Measurements from ENCODE around the gene BRINP3. TPM values are rescaled to one million over a fixed set of nuclear protein-coding genes. Genes with fewer than 3 reads are reported as not detected.
A peak's percentile ranks its signal among the peaks of the same experiment; 100 is the strongest.

The BRINP3 gene
- total RNA-seq, 1 donor from 2014 or later: 6.6 TPM

GRCh38 chr1:190373705-190374336, 103.8 kb downstream of the BRINP3 start:
- H3K4me1 Mint-ChIP-seq (ENCODE audit: unreplicated experiment): no peaks in the 10 kb centered on the region
- no peak overlapping the region for H3K4me3 Mint-ChIP-seq
- no peaks in the 10 kb centered on the region for H3K27me3 Mint-ChIP-seq
- H3K27ac Mint-ChIP-seq: no peak overlapping the region
- no peaks in the 10 kb centered on the region for H3K36me3 Mint-ChIP-seq
- peak; percentile 73 for TF ChIP-seq CTCF (conservative IDR thresholded peaks at IDR 0.05)
- no peaks in the 10 kb centered on the region for H3K9me3 Mint-ChIP-seq
- no peak for DNase-seq (ENCODE audit: extremely low spot score, unreplicated experiment)

GRCh38 chr1:190367200-190367599, 110.5 kb downstream of the BRINP3 start:
- no peaks in the 10 kb centered on the region for H3K27me3 Mint-ChIP-seq
- no peak for DNase-seq (ENCODE audit: extremely low spot score, unreplicated experiment)

GRCh38 chr1:190365283-190365682, 112.4 kb downstream of the BRINP3 start:
- no peak overlapping the region for H3K27ac Mint-ChIP-seq
- peaks cover 7% of the 10 kb centered on the region for H3K36me3 Mint-ChIP-seq
- DNase-seq (ENCODE audit: extremely low spot score, unreplicated experiment): no peak
- no peak for TF ChIP-seq CTCF (conservative IDR thresholded peaks at IDR 0.05)
- peaks cover 8% of the 10 kb centered on the region for H3K9me3 Mint-ChIP-seq
- H3K4me3 Mint-ChIP-seq: no peak overlapping the region
- no peaks in the 10 kb centered on the region for H3K4me1 Mint-ChIP-seq (ENCODE audit: unreplicated experiment)
- no peaks in the 10 kb centered on the region for H3K27me3 Mint-ChIP-seq

More at GRCh38 chr1:190367200-190367599, 110.5 kb downstream of the BRINP3 start:
- Mint-ChIP-seq H3K36me3 (peaks cover 7% of the 10 kb centered on the region), H3K9me3 (peaks cover 8% of the 10 kb centered on the region), H3K4me3 (no peak overlapping the region), H3K27ac (no peak overlapping the region), H3K4me1 (ENCODE audit: unreplicated experiment) (no peaks in the 10 kb centered on the region)
- TF ChIP-seq CTCF (conservative IDR thresholded peaks at IDR 0.05): no peak

- Mint-ChIP-seq H3K27ac (no peak overlapping the region), H3K4me1 (ENCODE audit: unreplicated experiment) (no peaks in the 10 kb centered on the region), H3K27me3 (peaks cover 3% of the 10 kb centered on the region), H3K36me3 (no peaks in the 10 kb centered on the region), H3K4me3 (no peak overlapping the region), H3K9me3 (no peaks in the 10 kb centered on the region)
- no peak for TF ChIP-seq CTCF (conservative IDR thresholded peaks at IDR 0.05)
- DNase-seq (ENCODE audit: extremely low spot score, unreplicated experiment): no peak
Observed at GRCh38 chr1:190353538-190354101, 124.0 kb downstream of the BRINP3 start.

GRCh38 chr1:190344454-190344853, 133.2 kb downstream of the BRINP3 start:
- TF ChIP-seq CTCF (conservative IDR thresholded peaks at IDR 0.05): no peak
- no peaks in the 10 kb centered on the region for H3K9me3 Mint-ChIP-seq
- DNase-seq (ENCODE audit: extremely low spot score, unreplicated experiment): no peak
- H3K27ac Mint-ChIP-seq: no peak overlapping the region
- no peak overlapping the region for H3K4me3 Mint-ChIP-seq
- H3K27me3 Mint-ChIP-seq: no peaks in the 10 kb centered on the region
- H3K4me1 Mint-ChIP-seq (ENCODE audit: unreplicated experiment): no peaks in the 10 kb centered on the region
- no peaks in the 10 kb centered on the region for H3K36me3 Mint-ChIP-seq

All from type B pancreatic cell (in vitro differentiated cells).